BJ (cell line): ENCODE results near the gene CIROP. TPM values are rescaled to one million over a fixed set of nuclear protein-coding genes. Genes with fewer than 3 reads are reported as not detected.

Source experiments
- CTCF ChIA-PET: fragments of 350-600 bp; formaldehyde crosslinking; extraction: SDS; loops from one replicate; lab custom pipeline; 2021; ENCODE audit warnings: antibody characterized with exemption, inconsistent platforms; lab: Yijun Ruan, JAX
- POLR2A ChIA-PET: fragments of 300-600 bp; sonication (Branson Sonifier 250); formaldehyde crosslinking; extraction: SDS; loops from one replicate; lab custom pipeline; 2021; ENCODE audit warnings: antibody characterized with exemption; lab: Charles Lee
- DNase-seq: peaks from one replicate; pipeline ENCODE4 v3.0.0-alpha.2; 2011; ENCODE audit warnings: low read depth
- H3K27me3 ChIP-seq: 2 replicates; pipeline ENCODE4 v1.6.0; 2011; ENCODE audit warnings: low read length; ENCODE audit not compliant: control insufficient read depth, insufficient read depth
- H3K36me3 ChIP-seq: 2 replicates; pipeline ENCODE4 v1.5.1; 2011; ENCODE audit warnings: low read length; ENCODE audit not compliant: control insufficient read depth, insufficient read depth
- H3K4me3 ChIP-seq: 2 replicates; pipeline ENCODE4 v1.5.1; 2011; ENCODE audit warnings: low read depth, mild to moderate bottlenecking, control low read depth, low read length
- CTCF ChIP-seq: IDR thresholded peaks from 2 replicates; pipeline ENCODE4 v1.5.1; 2011; ENCODE audit warnings: low read depth, mild to moderate bottlenecking, control low read depth, inconsistent platforms, low read length, moderate library complexity; ENCODE audit not compliant: insufficient read depth
- polyA plus RNA-seq: library from polyadenylated mRNA; depleted of rRNA; stranded (reverse); fragments of >200 nt; gene quantifications from 2 replicates; pipeline ENCODE4 v1.2.3, GENCODE V29; 2011

Gene CIROP
- polyA plus RNA-seq, 1 experiment, result 0.07 TPM

GRCh38 chr14:23117371-23118020 is 12.7 kb upstream of the CIROP start:
- ChIA-PET CTCF (interaction anchor here (0.6 to 24.8 kb wide), 4 partner anchors 50 to 131 kb away, joined by 3 to 815 read pairs (median 74); partner anchors contain the start of gene SLC7A8), POLR2A (no interaction called here)
- H3K27me3 ChIP-seq, result no peaks in the 10 kb centered on the region
- no peaks in the 10 kb centered on the region for H3K36me3 ChIP-seq
- TF ChIP-seq CTCF, result no peak
- DNase-seq, result no peak
- no peak overlapping the region for H3K4me3 ChIP-seq

- Histone ChIP-seq H3K36me3 (no peaks in the 10 kb centered on the region), H3K4me3 (no peak overlapping the region), H3K27me3 (no peaks in the 10 kb centered on the region)
- CTCF ChIA-PET, result interaction anchor here (1.1 to 24.8 kb wide), 5 partner anchors 38 to 151 kb away, joined by 3 to 815 read pairs (median 120); partner anchors contain the start of gene SLC7A8
- TF ChIP-seq CTCF, result no peak
- no peak for DNase-seq
- POLR2A ChIA-PET, result no interaction called here
These were observed 11.1 kb upstream of the CIROP start for GRCh38 chr14:23115918-23116317.

GRCh38 chr14:23115039-23115731 is 10.4 kb upstream of the CIROP start:
- POLR2A ChIA-PET, result no interaction called here
- DNase-seq, result peak; percentile 92
- CTCF ChIA-PET, result interaction anchor here (0.6 to 24.8 kb wide), 9 partner anchors 9 to 150 kb away, joined by 3 to 815 read pairs (median 9); partner anchors contain the start of gene SLC7A8
- H3K4me3 ChIP-seq, result no peak overlapping the region
- H3K36me3 ChIP-seq, result no peaks in the 10 kb centered on the region
- no peaks in the 10 kb centered on the region for H3K27me3 ChIP-seq
- no peak for TF ChIP-seq CTCF

GRCh38 chr14:23114669-23115038 is 9.9 kb upstream of the CIROP start:
- H3K36me3 ChIP-seq, result no peaks in the 10 kb centered on the region
- POLR2A ChIA-PET, result no interaction called here
- H3K27me3 ChIP-seq, result peaks cover 1% of the 10 kb centered on the region; the same call in 1 of the 2 replicates
- TF ChIP-seq CTCF, result no peak
- no peak overlapping the region for H3K4me3 ChIP-seq
- DNase-seq, result no peak
- CTCF ChIA-PET, result interaction anchor here (1.1 to 24.8 kb wide), 8 partner anchors 10 to 150 kb away, joined by 3 to 815 read pairs (median 26); partner anchors contain the start of gene SLC7A8

GRCh38 chr14:23114120-23114458 is 9.3 kb upstream of the CIROP start:
- Histone ChIP-seq H3K4me3 (no peak overlapping the region), H3K27me3 (peaks cover 1% of the 10 kb centered on the region; the same call in 1 of the 2 replicates), H3K36me3 (no peaks in the 10 kb centered on the region)
- no peak for DNase-seq
- TF ChIP-seq CTCF, result no peak
- CTCF ChIA-PET, result interaction anchor here (1.1 to 24.8 kb wide), 8 partner anchors 10 to 128 kb away, joined by 4 to 815 read pairs (median 62); partner anchors contain the start of genes CDH24 and SLC7A8
- POLR2A ChIA-PET, result no interaction called here
